Ecto neural progenitor cell (in vitro differentiated cells): ENCODE measurements around the gene SLC25A13.
"Not testable (repeated sequence)": the region's sequence is repeated elsewhere in the genome, so short reads cannot be mapped to it uniquely, and the experiment has no call there.

Experiments used
- DNase-seq: peaks from one replicate; pipeline ENCODE4 v3.0.0-alpha.2; 2018; ENCODE audit warnings: low spot score

Gene SLC25A13

DNA sequence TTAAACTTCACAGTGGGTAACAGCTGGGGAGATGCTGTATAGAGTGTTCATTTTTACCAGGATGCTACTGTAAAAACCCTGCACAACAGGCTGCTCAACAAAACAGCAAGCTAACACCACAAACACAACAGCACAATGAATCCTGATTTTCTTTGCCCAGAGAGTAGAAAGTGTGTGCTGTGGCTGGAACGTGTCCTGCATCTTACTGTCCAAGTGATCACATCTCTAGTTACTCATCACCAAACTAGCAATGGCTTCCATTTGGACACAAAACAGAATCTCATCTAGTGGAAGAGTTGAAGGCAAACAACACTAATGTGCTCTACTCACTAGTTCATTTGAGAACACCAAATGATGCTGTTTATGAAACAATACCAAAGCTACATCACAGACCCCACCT, 121.2 kb downstream of the SLC25A13 start:
- no peak for DNase-seq

DNA sequence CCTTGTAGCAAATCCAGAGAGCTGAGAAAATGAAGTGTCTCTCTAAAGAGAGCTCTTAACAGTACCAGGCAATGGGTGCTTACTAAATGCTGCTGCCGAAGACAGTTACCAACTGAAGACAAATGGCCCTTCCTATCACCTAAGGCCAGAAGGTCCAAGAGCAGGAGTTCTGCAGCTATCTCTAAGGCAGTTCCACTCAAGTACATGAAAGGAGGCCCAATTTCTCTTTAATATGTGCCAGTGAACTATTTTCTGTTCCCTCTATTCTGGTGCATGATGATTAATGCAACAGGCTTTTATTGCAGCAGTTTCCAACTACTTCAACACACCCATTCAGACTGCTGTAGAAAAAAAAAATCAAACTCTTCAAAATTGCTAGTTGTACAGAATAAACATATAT, 122.5 kb downstream of the SLC25A13 start:
- no peak for DNase-seq

DNA sequence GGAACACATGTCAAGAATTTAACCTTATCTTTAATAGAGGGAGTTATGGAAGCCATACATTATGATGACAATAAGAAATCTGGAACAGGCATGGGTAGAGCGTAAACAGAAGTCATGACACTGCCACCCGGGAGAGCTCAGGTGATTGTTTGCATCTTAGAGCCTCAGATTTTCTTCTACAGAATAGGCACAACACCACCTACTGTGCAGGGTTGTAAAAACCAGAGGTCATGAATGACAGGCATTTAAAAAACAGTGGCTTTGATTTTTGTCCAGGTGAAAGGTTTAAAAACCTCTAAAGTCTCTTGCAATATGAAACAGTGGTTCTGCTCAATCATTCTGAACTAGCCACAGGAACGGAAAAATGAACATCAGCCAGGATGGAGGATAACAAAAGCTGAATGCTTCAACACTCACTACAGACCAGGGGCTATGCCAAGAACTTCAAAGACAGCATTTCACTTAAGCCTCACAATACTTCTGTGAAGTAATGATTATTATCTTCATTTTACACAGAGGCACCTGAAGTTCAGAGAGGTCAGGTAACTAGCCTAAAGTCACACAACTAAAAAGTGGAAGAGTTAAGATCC, 123.8 kb downstream of the SLC25A13 start:
- DNase-seq = no peak

DNA sequence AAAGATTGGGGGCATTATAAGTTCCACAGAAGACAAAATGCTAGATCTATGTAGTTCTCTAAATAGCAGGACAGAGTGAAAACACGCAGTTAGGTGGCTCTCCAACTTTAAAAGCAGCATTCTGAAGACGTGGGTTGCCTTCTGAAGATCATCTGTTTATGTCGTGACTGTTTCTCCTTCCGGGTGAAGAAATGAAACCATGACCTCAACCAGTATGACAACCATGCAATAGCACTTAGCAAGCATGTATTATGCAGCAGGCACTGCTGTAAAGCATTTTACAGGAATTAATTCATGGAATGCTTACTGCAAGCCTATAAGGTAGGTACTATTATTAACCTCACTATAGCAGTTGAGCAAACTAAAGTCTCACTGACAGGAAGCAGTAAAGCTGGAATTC, 125.2 kb downstream of the SLC25A13 start:
- no peak for DNase-seq

DNA sequence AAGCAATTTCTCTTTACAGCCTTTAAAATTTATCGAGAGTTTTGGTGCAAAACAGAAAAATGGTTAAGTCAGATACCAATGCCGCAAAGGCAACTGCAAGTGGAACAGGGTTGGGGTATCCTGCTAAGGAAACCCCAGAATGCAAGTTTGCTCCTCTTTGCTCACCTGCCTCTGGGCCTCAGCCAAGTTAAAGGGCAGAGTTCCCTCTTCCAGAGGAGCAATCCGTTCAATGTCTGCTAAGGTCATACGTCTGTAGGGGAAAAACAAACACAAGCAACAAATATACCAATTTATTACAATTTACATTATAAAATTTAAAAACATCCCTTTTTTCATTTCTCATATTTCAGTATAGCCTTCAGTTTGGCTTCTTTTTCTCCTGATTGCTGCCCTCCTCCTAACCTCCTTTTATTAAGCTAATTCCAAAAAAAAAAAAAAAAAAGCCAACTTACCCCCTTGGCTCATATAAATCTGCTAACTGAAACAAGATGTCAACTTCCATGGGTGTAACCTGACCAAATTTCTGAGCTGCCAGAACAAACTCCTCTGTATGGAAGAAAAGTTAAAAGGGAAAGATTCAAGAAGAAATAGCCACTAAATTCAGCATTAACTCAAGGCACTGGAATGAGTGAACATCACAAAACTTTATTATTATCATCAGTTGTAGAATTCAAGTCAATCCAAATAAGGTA, 132.6 kb downstream of the SLC25A13 start:
- DNase-seq = no peak

DNA sequence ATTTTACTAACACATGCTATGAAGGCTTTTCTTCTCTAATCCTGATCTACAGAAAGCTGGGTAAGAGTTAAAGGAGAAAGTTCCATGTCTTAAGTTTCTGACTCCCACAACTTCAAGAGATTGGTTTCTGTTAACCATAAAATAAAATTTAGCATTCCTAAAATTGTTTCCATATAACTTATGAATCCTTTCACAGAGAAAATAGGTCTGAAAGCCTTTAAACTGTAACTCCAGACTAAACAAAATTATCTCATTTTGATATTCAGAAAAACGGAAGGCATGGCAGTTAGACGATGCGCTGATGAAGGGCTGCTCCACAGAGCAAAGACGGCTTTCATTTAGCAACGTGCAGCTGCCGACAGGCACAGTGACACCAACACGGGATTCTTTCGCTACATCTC, 133.3 kb downstream of the SLC25A13 start:
- DNase-seq = no peak

DNA sequence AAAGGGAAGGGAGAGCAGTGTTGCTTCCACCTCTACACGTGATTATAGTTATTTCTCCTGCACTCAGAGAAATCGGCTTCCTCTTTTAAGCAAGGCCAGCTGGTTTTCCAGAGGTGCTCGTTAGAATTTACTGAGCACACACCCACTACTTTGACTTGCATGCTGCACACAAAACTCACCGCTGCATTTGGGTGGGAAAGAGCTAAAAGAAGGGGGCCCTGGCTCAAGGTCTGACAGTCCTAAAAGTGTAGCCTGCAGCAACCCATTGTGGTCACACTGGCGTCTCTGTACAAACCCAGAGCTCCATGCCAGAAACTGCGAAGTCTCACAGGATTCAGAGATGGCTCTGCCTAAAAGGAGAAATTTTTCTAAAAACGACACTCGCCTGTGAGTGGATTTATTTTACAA, 133.7 kb downstream of the SLC25A13 start:
- DNase-seq = no peak

DNA sequence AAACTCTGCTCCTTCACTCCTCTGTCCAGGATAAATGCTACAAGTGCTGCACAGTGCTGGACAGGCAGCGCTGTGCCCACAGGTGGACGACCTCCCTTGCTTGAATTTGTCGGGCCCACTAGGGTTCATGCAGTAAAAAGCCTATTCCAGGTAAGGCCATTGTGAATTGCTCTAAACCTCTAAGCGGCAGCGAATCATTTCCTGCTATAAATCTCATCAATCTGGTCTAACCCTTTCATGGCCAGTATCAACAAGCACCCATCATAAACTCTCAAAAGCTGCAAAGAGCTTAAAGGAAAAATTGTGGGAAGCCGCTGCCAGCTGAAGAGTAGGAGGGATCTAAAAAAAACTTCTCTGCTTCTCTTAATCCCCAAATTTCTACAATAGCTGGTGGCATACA, 134.2 kb downstream of the SLC25A13 start:
- DNase-seq = no peak

DNA sequence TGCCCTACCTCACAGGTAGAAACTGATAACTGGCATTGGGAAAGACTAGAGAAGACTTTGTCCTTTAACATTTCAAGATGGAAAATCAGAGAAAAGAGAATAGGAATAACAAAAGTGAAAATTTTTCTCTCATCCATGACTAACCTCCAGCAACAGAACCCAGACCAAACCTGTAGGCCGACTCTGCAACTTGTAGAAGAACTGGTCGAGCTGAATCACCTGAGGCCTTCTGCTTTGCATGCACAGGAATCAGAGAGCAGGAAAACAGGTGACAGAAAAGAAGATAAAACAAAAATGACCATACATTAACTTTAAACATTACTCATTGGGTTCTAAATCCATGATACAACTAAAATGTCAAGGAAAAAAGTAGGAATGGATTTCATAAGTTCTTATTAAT, 137.1 kb downstream of the SLC25A13 start:
- DNase-seq = no peak

DNA sequence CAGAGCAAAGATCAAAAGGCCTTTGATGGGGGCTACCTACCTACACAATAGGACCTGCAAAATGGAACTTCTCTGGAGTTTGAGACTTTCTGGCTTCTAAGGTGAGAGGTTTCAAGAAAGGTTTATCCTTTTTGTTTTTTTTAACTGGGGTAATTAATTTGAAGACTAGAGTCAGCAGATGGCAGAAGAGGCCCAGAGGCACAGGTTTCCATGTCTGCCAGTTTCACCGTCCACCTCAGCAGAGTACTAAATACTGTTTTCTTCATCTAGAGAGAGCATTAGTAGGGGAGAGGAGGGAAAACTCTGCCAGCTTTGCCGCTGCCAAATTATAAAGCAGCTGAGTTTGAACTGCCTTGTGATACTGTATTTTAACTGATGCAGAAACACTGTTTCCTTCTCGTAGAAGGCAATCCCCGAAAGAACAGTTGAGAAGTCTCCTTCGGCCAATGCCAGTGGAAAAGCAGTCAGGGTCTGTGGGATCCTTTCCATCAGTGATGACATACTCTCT, 138.7 kb downstream of the SLC25A13 start:
- DNase-seq = no peak

DNA sequence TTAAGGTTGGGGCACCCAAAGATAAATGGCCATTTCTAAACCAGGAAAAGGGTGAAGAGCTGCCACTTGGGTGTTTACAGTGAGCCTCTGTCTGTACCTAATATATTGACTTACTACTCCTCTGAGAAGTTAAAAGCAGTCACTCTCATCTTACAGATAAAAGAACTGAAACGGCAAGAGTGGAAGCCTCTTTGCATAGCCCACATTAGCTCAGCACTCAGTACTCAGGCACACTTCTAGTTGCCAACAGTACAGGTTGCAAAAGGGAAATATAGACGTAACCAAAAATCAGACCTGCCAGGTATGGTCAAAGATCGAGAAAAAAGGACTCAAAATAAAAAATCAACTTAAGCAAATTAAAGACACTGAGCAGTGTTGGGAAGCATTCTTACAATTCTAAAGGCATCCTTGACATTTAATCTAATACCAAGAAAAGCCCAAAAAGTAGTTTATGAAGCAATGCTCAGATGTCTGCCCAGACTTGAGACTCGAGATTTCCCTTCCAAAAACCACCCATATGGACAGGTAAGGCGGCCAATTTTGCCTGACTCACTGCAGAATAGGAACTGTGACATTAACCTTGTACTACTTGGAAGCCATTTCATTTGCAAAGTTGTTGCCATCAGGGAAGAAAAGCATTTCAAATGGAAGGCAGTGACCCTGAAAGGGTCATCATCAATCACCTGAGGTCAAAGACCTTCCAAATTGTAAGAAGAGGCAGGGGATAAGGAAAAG, 139.3 kb downstream of the SLC25A13 start:
- no peak for DNase-seq

DNA sequence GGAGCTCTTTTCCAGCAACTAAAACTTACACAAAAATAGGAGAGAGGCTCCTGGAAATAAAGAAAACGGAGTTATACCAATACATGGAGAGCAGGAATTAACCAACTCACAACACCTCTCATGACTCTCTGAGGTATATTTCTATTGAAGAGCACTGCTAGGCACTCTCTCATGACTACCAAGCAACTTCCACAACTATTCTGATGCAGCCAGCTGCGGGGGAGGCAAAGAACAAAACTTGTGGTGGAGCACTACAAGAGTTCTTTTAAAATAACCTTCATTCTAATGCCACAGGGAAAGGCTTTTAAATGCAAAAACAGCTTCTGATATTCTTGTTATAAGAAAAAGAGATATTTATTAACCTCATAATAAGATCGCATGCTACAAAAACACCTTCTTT, 140.7 kb downstream of the SLC25A13 start:
- DNase-seq = no peak

DNA sequence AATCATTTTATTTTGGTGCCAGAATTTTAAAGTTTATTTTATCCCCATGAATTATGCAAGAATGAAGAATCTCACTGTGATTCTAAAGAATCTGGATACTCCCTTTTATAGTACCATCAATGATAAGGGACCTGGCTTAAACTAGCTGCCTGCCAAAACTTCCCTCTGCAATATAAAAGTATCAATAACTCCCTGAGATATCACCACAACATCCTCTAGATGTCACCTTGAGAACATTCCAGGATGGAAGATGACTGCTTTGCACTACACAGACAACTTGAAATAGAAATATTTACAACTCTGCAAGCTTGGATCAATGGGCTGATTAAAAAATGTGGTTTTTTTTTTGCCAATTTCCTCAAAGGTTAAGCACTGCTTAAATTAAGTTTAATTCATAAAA, 142.1 kb downstream of the SLC25A13 start:
- no peak for DNase-seq

DNA sequence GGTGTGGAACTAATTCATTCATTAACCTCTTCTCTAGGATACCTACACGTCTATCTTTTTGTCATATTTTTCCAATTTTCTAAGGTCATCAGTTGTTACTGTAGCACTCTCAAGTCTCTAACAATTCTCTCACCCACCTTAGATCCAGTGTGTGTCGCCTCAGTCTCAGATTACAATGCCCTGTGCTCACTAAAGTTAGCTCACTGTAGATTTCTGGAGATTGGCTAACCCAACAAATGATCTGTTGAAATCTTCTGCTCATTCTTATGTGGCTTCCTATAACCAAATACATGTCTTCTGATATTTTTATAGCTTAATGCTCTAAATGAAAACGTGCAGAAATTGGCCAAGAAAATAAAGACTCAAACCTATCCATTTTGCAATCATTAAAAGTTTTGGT, 142.6 kb downstream of the SLC25A13 start:
- no peak for DNase-seq

DNA sequence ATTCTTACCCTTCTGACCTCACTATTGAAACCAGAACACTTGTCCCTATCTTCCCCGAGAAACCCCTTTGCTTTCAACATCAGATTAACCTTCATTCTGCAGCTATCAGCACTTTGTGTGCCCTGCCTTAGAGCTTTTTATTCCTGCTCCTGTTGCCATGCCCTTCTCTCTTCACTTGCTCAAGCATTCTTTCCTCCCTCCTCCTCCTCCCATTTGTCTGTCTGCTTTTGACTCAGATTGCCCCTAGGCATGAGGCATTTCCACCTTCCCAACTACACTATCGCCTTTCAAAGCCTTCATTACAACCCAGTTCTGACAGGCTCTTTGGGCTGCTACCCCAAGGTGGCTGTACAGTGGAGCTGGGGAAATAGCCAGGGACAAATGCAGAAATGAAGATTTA, 143.3 kb downstream of the SLC25A13 start:
- peak; percentile 49 for DNase-seq

DNA sequence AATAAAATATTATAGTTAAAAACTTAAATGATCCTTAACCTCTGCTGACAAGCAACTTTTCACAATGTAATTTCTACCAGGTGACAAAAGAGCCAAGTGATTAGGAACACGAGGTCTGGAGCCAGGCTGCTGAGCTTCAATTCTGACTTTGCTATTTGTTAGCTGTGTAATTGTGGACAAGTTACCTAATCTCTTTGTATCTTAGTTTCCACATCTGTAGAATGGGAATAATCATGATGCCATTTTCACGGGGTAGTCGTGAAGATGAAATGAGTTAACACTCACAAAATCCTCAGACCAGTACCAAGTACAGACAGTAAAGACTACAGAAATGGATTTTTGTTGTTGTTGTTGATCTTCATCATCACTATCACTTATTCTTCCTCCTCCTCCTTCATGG, 144.5 kb downstream of the SLC25A13 start:
- DNase-seq = no peak

DNA sequence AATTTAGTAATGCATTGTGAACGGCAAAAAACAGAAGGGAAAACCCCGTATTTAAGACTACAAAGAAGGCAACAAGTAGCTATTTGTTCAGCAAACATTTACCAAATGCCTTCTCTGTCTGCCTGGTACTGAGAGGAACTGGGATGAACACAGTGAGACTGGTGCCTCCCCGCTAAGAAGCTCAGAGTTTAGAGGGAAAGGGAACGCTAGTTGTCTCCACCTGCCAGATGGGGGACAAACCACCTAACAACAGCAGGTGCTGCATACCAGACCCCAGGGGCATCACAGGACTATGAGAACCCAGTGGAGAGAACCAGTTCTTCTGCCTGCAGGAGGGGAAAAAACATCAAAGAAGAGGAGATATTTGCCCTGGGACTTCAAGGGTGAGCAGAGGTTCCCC, 147.1 kb downstream of the SLC25A13 start:
- DNase-seq = no peak

DNA sequence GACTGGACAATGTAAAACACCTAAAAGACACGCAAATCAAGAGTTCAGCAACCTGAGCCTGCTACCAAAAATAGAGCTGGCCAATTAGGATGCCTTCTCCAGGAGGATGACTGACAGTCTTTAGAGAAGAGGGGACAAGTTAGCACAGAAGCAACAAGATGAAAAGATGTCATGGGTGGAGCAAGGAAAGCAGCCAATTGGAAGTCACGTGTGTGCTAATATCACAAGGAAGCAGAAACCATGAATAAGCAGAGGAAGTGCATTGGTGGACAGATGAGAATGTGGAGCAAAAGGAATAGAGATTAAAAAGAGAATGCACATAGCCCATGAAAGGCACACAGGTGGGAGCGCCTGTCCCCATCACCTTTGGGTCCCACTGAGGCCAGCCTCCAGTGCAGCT, 148.1 kb downstream of the SLC25A13 start:
- DNase-seq = no peak

DNA sequence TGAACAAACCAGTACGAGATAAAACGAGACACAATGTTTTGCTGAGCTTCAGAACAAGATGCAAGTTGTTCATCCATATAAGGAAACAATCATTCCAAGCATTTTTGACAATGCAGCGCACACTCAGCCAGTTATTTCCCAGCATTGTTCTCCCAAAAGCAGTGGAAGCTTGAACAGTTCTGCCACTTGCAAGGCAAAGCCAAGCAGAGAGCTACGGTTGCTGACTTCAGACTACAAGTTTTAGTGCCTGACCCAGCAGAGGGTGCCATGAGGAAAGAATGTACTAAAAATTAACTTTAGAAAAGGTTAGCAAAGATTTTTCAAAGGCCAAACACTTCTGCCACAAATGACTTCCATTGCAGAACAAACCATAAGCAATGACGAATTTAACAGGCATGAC, 152.5 kb downstream of the SLC25A13 start:
- DNase-seq = no peak

DNA sequence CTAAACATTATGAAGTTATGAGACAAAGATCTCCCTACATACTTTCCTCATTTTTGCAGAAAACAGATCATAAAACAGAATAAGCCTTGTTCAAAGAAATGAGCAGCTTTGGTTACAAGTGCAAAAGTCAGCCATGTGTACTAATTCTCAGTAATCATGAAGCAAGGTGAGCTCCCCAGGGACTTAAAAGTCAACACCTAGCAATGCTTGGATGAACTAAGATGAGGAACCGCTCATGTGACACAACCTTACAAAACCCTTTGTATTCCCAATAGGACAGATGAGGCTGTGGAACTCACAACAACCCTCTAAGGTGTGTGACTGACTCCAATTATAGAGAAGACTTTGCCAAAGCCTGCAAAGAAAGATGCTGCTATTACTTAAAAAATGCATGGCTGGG, 154.5 kb downstream of the SLC25A13 start:
- no peak for DNase-seq

DNA sequence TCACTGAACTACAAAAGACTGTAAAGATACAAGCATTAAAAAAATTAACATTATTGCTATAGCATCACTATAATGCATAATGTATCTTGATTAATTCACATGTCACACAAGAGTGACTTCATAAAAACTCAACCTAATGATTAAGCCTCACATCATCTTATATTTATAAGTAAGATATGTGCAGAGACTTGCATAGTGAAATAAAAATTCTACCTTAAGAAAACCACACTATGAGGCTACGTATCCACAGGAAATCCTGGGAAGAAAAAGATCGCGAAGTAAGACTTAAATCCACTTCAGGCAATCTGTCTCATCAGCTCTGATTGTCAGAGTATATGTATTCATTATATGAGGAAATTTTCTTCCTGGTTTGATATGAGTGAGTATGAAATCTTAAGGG, 160.0 kb downstream of the SLC25A13 start:
- DNase-seq = no peak

DNA sequence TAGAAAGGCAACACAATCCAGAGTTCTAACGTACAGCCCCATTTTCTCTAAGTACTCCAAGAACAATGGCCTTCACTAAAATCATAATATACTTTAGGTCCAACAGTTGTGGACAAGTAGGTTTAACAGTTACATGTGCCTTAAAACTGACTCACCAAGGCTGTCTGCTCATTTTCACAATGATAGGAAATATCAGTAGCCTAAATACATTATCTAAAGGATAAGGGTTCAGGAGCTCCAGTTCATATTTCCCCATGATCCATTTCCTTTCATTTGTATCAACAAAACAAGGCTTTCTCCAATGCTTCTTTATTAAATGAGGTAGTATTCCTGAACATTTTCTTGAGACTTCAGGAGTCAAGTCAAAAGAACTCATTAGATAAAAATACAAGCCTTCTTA, 164.0 kb downstream of the SLC25A13 start:
- DNase-seq = no peak

DNA sequence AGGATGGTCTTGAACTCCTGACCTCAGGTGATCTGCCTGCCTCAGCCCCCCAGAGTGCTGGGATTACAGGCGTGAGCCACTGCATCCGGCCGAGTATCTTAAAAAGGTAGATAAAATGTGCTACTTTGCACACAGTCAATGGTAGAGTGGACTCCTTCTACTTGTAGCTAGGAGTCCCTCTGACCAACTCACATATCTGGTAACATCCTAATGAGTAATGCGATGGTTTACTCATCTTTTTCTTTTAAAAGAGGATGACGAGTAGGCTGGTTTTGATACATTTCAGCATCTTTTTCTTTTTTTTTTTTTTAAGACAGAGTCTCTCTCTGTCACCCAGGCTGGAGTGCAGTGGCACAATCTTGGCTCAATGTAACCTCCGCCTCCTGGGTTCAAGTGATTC, 167.4 kb downstream of the SLC25A13 start:
- not testable (repeated sequence) for DNase-seq
